Measurements from ENCODE around the gene RPS23.

DNA sequence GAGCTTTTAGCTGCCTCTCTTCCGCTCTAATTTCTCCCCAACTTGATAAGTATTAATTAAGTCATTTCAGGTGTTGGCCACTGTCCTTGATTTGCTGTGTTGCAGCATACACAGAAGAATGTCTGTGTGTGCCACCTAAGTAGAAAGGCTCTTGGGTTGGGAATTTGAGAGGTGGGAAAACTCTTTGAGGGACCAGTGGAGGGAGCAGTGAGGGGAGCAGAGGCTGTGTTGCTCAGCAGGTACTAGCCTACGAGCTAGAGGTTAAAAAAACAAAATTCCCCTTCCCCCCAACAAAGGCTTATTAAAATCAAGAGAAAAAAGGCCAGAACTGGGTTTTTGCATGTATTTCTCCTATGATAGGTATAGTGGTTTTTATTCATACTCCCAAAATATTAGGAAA is 20.9 kb downstream of the RPS23 start:
- TF ChIP-seq POLR2A (IDR thresholded peaks at IDR 0.05; ENCODE audit: low read length) (no peak), GATA1 (IDR thresholded peaks at IDR 0.05; ENCODE audit: low read depth, low read length) (no peak)
